Mucosa of rectum (tissue), 2 donors: ENCODE measurements around the gene FBXO3.
"Not testable (repeated sequence)": the region's sequence is repeated elsewhere in the genome, so short reads cannot be mapped to it uniquely, and the experiment has no call there.

Experiments
- H3K27ac ChIP-seq, 2 donors: one replicate each; pipeline ENCODE4 v1.7.0; 2013; ENCODE audit warnings: inconsistent platforms in 2 of 2, low read depth in 2 of 2, low read length in 2 of 2
- H3K27me3 ChIP-seq, 2 donors: one replicate each; pipeline ENCODE4 v1.7.0; 2013; ENCODE audit warnings: low read length in 2 of 2; ENCODE audit not compliant: control insufficient read depth in 2 of 2, insufficient read depth in 2 of 2
- H3K36me3 ChIP-seq, 2 donors: one replicate each; pipeline ENCODE4 v1.7.0; 2013; ENCODE audit warnings: low read length in 2 of 2; ENCODE audit not compliant: control insufficient read depth in 2 of 2, insufficient read depth in 2 of 2
- H3K4me1 ChIP-seq, 2 donors: one replicate each; pipeline ENCODE4 v1.7.0; 2013; ENCODE audit warnings: low read length in 2 of 2, mild to moderate bottlenecking in 1 of 2; ENCODE audit not compliant: control insufficient read depth in 2 of 2, insufficient read depth in 2 of 2
- H3K4me3 ChIP-seq, 2 donors: one replicate each; pipeline ENCODE4 v1.7.0; 2013; ENCODE audit warnings: low read length in 2 of 2
- H3K9ac ChIP-seq, 2 donors: one replicate each; pipeline ENCODE4 v1.7.0; 2013; ENCODE audit warnings: low read length in 2 of 2, low read depth in 1 of 2, mild to moderate bottlenecking in 1 of 2
- H3K9me3 ChIP-seq, 2 donors: one replicate each; pipeline ENCODE4 v1.7.0; 2013; ENCODE audit warnings: low read length in 2 of 2; ENCODE audit not compliant: control insufficient read depth in 2 of 2
- donor health status: healthy.
- donor health status: Normal muscosa, but diverticular disease.

The FBXO3 gene

DNA sequence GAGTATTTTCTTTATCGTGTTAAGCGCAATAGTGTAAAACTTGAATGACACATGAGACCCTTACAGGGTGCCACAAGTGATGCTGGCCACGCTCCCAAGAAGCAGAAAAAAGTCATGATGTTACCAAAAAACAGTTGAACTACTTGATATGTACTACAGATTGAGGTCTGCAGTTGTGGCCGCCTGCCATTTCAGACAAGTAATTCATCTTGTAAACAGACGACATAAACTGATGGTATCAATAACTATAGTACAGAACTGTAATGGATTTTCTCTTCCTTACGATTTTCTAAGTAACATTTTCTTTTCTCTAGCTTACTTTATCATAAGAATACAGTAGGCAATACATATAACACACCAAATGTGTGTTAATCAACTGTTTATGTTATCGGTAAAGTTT lies 43.6 kb downstream of the FBXO3 start:
- H3K27ac ChIP-seq = no peak overlapping the region
- no peaks in the 10 kb centered on the region for H3K27me3 ChIP-seq
- H3K9ac ChIP-seq = no peak overlapping the region
- no peak overlapping the region for H3K4me3 ChIP-seq
- peaks cover 7 to 31% of the 10 kb centered on the region in 2 donors for H3K4me1 ChIP-seq
- H3K36me3 ChIP-seq = no peaks in the 10 kb centered on the region
- no peaks in the 10 kb centered on the region for H3K9me3 ChIP-seq

DNA sequence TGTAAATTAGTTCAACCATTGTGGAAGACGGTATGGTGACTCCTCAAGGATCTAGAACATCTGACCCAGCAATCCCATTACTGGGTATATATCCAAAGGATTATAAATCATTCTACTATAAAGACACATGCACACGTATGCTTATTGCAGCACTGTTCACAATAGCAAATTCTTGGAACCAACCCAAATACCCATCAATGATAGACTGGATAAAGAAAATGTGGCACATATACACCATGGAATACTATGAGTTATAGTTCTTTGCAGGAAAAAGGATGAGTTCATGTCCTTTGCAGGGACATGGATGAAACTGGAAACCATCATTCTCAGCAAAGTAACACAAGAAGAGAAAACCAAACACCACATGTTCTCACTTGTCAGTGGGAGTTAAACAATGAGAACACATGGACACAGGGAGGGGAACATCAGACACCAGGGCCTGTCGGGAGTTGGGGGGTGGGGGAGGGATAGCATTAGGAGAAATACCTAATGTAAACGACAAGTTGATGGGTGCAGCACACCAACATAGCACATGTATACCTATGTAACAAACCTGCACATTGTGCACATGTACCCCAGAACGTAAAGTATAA lies 45.2 kb downstream of the FBXO3 start:
- not testable (repeated sequence) for H3K27me3 ChIP-seq, H3K27ac ChIP-seq, H3K36me3 ChIP-seq, H3K9me3 ChIP-seq, H3K9ac ChIP-seq, H3K4me3 ChIP-seq
- H3K4me1 ChIP-seq = peaks cover 7 to 28% of the 10 kb centered on the region in 2 donors

DNA sequence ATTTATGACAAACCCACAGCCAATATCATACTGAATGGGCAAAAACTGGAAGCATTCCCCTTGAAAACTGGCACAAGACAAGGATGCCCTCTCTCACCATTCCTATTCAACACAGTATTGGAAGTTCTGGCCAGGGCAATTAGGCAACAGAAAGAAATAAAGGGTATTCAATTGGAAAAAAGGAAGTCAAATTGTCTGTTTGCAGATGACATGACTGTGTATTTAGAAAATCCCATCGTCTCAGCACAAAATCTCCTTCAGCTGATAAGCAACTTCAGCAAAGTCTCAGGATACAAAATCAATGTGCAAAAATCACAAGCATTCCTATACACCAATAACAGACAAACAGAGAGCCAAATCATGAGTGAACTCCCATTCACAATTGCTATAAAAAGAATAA lies 46.8 kb downstream of the FBXO3 start:
- not testable (repeated sequence) for H3K27me3 ChIP-seq, H3K36me3 ChIP-seq, H3K9me3 ChIP-seq, H3K9ac ChIP-seq, H3K4me3 ChIP-seq, H3K27ac ChIP-seq
- H3K4me1 ChIP-seq = peaks cover 14 to 21% of the 10 kb centered on the region in 2 donors

DNA sequence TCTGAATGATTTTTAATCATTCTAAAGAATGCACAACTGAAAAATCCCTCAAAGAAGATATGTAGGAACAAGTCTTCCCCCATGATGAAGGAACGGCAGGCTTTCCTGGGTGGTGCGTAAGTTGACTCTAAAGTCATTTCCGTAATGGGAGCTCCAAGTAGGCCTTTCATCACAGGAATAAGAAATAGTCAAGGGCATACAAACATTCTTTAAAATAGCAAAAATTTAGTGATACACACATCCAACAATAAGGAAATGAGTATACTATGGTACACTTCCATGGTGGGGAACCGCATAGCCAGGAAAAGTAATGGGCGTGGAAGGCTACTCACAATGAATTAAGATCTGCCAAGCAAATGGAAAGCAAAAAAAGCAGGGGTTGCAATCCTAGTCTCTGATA lies 48.8 kb downstream of the FBXO3 start:
- Histone ChIP-seq H3K4me1 (peaks cover 10 to 15% of the 10 kb centered on the region in 2 donors), H3K36me3 (peaks cover 12% of the 10 kb centered on the region in 2 donors), H3K9me3 (no peaks in the 10 kb centered on the region), H3K4me3 (no peak overlapping the region), H3K27ac (no peak overlapping the region), H3K27me3 (no peaks in the 10 kb centered on the region), H3K9ac (no peak overlapping the region)

DNA sequence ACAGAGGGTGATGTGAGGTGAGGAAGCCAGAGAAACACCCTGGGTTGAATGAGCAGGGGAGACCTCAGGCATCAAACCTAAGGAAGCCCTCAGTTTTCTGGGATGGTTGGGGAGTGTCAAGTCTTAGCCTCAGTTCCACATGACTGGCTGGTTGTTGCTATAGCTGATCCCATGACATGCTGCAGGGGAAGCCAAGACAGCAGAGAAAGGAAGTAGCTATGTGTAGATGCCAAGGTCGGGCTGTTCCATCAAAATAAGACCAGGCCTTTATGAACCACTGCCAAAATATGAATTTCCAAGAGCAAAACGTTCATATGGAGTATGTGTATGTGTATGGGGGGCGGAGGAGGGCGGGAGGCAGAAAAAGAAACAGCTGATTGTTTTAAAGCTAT lies 49.7 kb downstream of the FBXO3 start:
- H3K4me1 ChIP-seq = peaks cover 10 to 15% of the 10 kb centered on the region in 2 donors
- no peak overlapping the region for H3K4me3 ChIP-seq
- H3K27ac ChIP-seq = peak overlapping the region; percentile 36 to 46
- H3K27me3 ChIP-seq = no peaks in the 10 kb centered on the region
- no peaks in the 10 kb centered on the region for H3K9me3 ChIP-seq
- peaks cover 15 to 18% of the 10 kb centered on the region in 2 donors for H3K36me3 ChIP-seq
- H3K9ac ChIP-seq = no peak overlapping the region

DNA sequence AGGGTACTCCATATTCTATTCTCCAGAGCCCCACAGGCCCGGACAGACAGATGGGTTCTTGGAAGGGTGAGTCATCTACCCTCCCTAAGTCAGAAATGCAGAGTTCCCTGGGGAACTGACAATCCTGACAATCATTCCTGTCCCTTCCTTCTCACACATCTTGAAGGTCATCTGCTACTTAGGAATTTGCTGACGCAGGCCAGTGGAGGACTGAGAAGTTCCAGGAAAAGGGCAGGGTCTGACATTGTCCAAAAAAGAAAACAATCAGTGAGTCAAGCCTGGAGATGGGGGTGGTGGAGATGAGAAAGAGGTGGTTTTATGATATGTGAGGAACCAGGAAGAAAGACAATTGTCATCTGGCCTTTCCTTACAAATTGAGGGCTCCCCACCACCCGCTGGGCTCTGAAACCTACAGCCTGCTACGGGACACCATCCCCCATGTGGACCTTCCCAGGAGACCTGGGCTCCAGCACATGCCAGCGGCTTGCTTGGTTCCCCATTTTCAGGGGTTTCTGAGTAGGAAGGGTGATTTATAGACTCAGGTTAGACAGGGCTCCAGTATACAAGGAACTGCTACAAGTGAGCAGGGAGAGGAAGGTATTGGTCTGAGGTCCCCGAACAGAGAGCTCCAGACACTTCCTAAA lies 51.0 kb downstream of the FBXO3 start:
- no peak overlapping the region for H3K9ac ChIP-seq
- no peaks in the 10 kb centered on the region for H3K9me3 ChIP-seq
- peaks cover 10 to 15% of the 10 kb centered on the region in 2 donors for H3K4me1 ChIP-seq
- H3K27me3 ChIP-seq = no peaks in the 10 kb centered on the region
- peak overlapping the region; percentile 22 to 56 for H3K27ac ChIP-seq
- H3K36me3 ChIP-seq = peaks cover 23 to 28% of the 10 kb centered on the region in 2 donors
- H3K4me3 ChIP-seq = no peak overlapping the region

DNA sequence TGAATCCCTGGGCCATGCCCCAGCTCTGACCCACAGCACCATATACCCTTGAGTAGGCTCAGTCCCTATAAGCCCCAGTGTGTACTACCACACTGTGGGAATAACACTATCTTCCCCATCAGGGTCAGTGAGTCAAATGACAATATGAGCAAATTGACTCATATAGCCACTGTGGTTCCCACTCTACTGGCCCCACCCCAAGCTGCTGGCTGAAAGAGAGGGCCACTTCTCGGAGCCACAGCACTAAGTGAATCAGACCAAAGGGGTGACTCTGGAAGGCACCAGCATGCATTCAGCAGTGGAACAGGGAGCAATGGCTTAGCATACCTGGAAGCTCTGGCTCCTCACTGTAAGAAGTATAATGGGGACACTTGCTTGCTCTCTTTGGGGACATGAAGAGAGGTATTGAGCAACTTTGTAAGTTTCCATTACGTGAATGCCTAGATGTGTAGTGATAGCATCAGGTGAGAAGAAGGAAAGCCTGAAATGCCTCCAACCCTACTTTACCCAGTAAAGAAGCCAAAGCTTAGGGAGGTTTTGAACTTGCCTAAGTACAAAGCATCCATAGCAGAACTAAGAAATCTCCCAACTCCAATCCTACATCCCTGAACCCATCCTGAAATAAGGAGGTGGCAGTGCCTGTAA lies 51.6 kb downstream of the FBXO3 start:
- Histone ChIP-seq H3K4me1 (peaks cover 10 to 15% of the 10 kb centered on the region in 2 donors), H3K36me3 (peaks cover 23 to 29% of the 10 kb centered on the region in 2 donors), H3K27ac (peak overlapping the region; percentile 22 to 56), H3K9me3 (no peaks in the 10 kb centered on the region), H3K27me3 (no peaks in the 10 kb centered on the region), H3K9ac (no peak overlapping the region), H3K4me3 (no peak overlapping the region)

DNA sequence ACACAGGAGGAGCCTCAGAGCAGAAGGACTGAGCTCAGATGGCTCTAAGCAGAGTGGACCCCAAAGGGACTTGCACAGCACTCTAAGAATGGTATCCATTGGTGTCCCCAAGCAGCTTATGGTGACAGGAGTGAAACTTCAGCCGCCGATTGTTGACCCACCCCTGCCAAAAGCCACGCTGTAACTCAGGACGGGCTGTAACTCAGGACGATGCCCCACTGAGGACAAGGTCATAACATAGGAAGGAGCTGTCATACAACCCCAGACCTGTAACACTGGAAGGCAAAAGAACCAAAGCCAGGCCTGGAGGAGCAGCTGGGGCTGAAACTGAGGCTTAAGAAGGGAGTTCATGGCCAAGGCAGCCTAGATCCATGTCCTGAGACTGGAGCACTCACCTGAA lies 52.3 kb downstream of the FBXO3 start:
- peak overlapping the region in 1 of 2 donors; percentile 56 for H3K27ac ChIP-seq

DNA sequence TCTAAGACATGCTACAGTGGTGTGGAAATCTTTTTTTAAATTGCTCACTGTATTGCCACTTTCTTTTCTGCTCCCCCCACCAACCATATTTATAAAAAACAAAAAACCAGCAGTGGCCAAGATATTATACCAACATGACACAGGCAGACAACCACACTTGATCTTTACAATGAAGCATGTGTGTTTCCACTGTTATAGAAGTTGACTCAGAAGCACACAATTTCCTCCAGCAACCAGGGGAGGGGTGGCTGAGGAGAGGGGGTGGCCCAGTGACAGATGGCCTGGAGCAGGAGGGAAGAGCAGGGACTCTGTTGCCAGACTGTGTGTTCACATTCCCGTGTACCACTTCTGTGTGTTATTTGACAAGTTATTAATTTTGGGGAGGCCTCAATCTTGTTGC lies 52.9 kb downstream of the FBXO3 start:
- H3K27me3 ChIP-seq = no peaks in the 10 kb centered on the region
- H3K9ac ChIP-seq = no peak overlapping the region
- H3K27ac ChIP-seq = no peak overlapping the region
- no peak overlapping the region for H3K4me3 ChIP-seq
- no peaks in the 10 kb centered on the region for H3K9me3 ChIP-seq
- H3K4me1 ChIP-seq = peaks cover 12 to 18% of the 10 kb centered on the region in 2 donors
- peaks cover 27 to 33% of the 10 kb centered on the region in 2 donors for H3K36me3 ChIP-seq

More for the DNA sequence above, 52.3 kb downstream of the FBXO3 start:
- Histone ChIP-seq H3K9ac (no peak overlapping the region), H3K36me3 (peaks cover 23 to 33% of the 10 kb centered on the region in 2 donors), H3K4me1 (peaks cover 10 to 15% of the 10 kb centered on the region in 2 donors), H3K4me3 (no peak overlapping the region), H3K27me3 (no peaks in the 10 kb centered on the region), H3K9me3 (no peaks in the 10 kb centered on the region)

DNA sequence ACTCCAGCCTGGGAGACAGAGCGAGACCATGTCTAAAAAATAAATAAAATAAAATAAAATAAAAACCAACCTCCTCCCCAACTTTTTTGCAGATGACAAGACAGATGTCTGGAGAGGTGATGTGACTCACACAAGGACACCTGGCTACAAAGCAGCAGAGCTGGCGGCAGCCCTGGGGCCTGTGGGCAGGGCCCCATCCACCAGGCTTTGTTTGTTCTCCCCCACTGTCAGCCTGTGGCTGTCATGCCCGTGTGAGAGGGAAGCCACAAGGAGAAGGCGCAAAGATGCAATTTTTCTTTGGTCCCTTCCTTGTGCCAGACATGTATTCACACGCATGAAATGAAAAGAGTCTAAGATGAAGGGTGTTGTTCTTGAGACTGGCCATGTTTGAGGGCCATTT lies 54.7 kb downstream of the FBXO3 start:
- no peak overlapping the region for H3K9ac ChIP-seq
- H3K4me3 ChIP-seq = no peak overlapping the region
- H3K4me1 ChIP-seq = peaks cover 12 to 26% of the 10 kb centered on the region in 2 donors
- no peak overlapping the region for H3K27ac ChIP-seq
- H3K9me3 ChIP-seq = no peaks in the 10 kb centered on the region
- H3K27me3 ChIP-seq = no peaks in the 10 kb centered on the region
- H3K36me3 ChIP-seq = peaks cover 29 to 38% of the 10 kb centered on the region in 2 donors
